ENCODE data around the gene PRKAR2B.

The PRKAR2B gene

DNA sequence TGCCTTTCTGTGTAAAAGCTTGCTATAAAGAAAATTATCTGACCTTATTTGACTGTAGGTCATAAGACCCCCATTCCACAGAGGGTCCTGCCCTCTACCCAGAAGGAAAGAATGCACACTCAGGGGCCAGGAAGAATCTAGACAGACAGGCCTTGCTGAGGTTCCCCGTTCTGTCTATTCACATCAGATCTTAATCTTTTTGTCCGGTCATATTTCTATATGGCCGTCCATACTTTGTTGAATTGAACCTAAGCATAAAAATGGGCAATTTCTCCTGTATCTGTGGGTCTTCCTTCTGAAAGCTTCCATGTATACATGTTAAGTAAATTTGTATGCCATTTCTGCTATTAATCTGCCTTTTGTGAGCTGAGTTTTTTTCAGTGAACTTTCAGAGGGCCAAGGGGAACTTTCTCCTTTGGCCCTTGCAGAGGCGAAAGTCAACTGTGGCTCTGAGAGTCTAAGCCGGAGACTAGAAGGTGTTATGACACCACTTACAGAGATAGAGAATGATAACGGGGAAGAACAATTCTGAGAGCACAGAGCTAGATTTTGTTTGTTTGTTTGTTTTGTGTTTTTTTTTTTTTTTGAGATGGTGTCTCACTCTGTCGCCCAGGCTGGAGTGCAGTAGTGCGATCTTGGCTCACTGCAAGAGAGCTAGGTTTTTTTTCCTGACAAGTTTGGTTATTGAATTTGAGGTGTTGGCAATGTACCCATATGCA lies 11.6 kb upstream of the PRKAR2B start:
- H3K4me3 ChIP-seq (ENCODE audit: control insufficient read depth, low read depth, low read length): no peak overlapping the region
- TF ChIP-seq CTCF (IDR thresholded peaks at IDR 0.05; ENCODE audit: control insufficient read depth, insufficient read depth, low read depth, low read length, missing control alignments): no peak
- DNase-seq (ENCODE audit: low read depth): no peak

- no peak overlapping the region for H3K4me3 ChIP-seq (ENCODE audit: control insufficient read depth, low read depth, low read length)
- TF ChIP-seq CTCF (IDR thresholded peaks at IDR 0.05; ENCODE audit: control insufficient read depth, insufficient read depth, low read depth, low read length, missing control alignments): no peak
- no peak for DNase-seq (ENCODE audit: low read depth)
These were observed 10.0 kb upstream of the PRKAR2B start for GRCh38 chr7:107034553-107034952.

GRCh38 chr7:107035446-107035845 lies 9.1 kb upstream of the PRKAR2B start:
- TF ChIP-seq CTCF (IDR thresholded peaks at IDR 0.05; ENCODE audit: control insufficient read depth, insufficient read depth, low read depth, low read length, missing control alignments): no peak
- H3K4me3 ChIP-seq (ENCODE audit: control insufficient read depth, low read depth, low read length): no peak overlapping the region
- peak; percentile 57 for DNase-seq (ENCODE audit: low read depth)

GRCh38 chr7:107036535-107036934 lies 8.0 kb upstream of the PRKAR2B start:
- H3K4me3 ChIP-seq (ENCODE audit: control insufficient read depth, low read depth, low read length): no peak overlapping the region
- no peak for DNase-seq (ENCODE audit: low read depth)
- TF ChIP-seq CTCF (IDR thresholded peaks at IDR 0.05; ENCODE audit: control insufficient read depth, insufficient read depth, low read depth, low read length, missing control alignments): no peak

DNA sequence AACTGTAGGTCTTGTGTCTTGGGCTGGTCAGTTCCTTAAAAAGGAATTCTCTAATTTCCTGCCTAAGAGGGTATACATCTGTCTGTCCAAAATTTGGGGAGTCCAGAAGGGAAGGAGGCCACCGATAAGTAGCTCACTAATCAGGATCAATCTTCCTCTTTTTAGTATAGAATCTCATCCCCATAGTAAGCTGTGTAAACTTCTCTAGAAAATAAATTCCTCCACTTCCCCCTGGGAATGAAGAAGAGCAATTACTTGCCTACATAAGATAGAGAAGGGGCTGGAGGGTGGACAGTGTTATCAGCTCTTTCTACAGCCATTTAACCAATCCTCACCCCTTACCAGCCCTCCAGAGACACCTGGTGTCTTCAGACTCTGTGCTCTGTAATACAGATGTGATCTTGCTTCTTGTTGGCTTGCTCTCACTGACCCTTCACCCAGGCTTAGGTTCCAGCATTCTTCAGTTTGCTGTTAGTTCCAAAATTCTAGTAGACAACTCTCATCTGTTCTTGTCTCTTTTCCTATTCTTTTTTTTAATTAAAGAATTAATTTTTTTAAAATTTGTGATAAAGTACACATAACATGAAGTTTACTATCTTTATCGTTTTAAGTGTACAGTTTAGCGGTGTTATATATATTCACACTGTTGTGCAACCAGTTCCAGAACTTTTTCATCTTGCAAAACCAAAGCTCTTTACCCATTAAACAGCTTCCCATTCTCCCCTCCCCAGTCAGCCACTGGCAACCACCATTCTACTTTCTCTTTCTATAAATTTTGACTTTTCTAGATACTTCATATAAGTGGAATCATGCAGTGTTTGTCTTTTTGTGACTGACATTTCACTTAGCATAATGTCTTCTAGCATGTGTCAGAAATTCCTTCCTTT lies 6.5 kb upstream of the PRKAR2B start:
- DNase-seq (ENCODE audit: low read depth): no peak
- no peak overlapping the region for H3K4me3 ChIP-seq (ENCODE audit: control insufficient read depth, low read depth, low read length)
- no peak for TF ChIP-seq CTCF (IDR thresholded peaks at IDR 0.05; ENCODE audit: control insufficient read depth, insufficient read depth, low read depth, low read length, missing control alignments)

DNA sequence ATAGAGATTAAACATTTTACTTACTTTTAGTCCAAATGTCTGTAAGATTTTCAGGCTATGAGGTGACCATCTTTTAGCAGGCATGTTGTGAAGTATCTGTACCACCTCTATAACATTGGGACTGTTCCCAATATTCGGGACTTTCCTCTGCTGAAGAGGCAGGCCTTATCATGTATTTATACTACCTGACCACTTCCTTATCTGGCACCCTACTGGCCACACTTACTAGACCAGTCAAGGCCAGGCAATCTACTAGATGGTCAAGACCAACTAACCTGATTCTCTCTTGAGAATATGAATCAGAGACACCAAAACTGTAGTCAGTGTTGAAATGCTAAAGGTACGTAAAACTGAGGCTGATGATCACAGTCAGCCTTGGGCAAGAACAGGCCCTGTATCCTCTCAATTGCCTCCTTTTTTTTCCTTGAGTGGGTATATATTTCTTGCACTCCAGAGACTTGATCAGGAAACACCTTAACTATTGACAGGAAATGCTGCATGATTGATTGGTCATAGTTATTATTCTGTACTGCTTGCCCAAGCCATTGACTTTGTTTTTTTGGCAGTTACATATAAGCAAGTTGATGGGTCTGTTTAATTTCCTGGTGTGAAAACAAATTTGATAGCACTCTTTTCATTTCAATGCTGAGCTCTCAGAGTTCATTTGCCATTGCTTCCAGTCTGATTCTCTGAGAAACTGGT lies 5.2 kb upstream of the PRKAR2B start:
- no peak for TF ChIP-seq CTCF (IDR thresholded peaks at IDR 0.05; ENCODE audit: control insufficient read depth, insufficient read depth, low read depth, low read length, missing control alignments)
- H3K4me3 ChIP-seq (ENCODE audit: control insufficient read depth, low read depth, low read length): no peak overlapping the region
- no peak for DNase-seq (ENCODE audit: low read depth)

Data from AG09309 (cell line).